Erythroblast (primary cell): ENCODE results near the gene C9orf43.
A peak's percentile ranks its signal among the peaks of the same experiment; 100 is the strongest.
"Not testable (repeated sequence)": the region's sequence is repeated elsewhere in the genome, so short reads cannot be mapped to it uniquely, and the experiment has no call there.

Experiments
- DNase-seq, 2 experiments: peaks; one replicate each; lab custom pipeline; 2025; lab: John Stamatoyannopoulos, UW
- GATA1 ChIP-seq: IDR thresholded peaks from 2 replicates; pipeline ENCODE4 v1.6.1; 2011; ENCODE audit warnings: low read depth, mild to moderate bottlenecking, control low read depth, low read length, moderate library complexity
- POLR2A ChIP-seq: IDR thresholded peaks from 2 replicates; pipeline ENCODE4 v1.6.1; 2011; ENCODE audit warnings: mild to moderate bottlenecking, low read length

The C9orf43 gene

DNA sequence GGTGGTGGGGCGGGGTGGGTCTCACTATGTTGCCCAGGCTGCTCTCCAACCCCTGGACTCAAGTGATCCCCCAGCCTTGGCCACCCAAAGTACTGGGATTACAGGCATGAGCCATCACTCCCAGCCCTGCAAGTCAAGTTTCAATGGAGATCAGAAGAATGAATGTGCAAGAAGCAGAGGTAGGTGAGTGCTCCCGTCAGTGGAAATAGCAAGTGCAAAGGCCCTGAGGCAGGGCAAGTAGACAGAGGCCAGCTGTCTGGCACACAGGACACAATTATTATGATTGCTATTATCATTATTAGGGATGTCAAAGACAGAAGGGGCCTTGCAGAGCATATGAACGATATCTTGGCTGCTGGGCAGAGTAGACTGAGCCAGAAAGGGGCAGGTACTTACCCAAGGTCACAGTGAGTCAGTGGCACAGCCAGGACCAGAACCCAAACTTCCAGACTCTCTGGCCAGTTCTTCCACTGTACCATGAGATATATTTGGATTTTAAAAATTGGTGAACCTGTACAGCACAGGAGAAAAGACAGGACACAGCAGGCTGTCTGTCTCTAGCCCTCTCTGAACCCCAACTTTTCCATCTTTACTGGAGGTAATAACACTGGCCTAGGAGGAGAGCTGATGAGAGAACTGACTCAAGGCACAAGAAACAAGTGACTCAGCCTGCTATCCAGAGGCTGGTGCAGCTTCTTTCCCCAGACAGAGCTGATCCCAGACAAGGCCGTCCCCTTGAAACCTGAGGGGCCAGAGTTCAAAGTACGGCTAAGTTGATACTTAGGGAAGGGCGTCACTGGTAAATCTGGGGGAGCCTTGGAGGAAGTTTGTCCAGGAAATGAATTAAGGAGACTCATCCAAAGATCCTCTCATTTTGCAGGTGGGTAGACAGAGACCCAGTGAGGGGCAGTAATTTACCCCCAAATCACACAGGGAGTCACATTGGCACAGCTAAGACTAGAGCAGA is 35.2 kb upstream of the C9orf43 start:
- DNase-seq = peak in 1 of 2 experiments; percentile 50
- no peak for TF ChIP-seq GATA1
- no peak for TF ChIP-seq POLR2A

DNA sequence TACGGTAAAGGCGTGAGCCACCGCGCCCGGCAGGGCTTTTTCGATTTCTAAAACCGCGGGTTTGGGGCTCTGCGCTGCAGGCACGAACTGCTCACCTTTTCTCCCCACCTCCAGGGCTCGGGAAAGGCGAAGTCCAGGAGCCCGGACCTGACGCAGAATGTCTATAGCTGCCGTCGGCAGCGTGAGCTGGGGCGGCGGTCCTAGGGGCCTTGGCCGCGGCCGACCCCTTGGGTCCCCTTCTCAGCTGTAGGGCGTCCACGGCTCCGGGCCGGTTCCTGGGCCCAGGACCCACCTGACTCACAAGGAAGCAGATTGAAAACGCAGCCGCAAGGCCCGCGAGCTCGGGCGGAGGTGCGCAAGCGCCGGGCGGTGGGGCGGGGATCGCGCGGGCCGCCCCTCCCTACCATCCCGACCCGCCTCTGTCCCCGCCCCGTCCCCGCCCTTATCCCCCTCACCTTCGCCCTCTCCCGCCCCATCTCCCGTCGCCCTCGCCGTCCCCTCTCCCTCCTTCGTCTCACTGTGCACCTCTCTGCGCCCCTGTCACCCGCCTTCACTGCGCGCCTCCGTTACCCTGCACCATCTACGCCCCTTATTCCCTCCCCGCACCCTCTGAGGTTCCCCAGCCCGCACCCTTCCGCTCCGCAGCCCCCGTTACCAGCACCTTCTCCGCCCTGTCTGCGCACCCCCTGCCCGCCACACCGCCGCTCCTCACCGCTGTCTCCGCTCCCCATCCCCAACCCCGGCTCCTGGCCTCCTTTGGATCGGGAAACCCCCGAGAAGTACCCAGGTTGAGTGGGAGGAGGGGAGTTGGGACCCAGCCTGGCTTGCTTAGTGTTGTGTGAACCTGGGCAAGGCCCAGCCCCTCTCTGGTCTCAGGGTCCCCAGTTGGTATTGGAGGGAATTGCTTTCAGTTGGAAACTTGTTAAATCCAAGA is 33.6 kb upstream of the C9orf43 start, which contains the start of gene HDHD3:
TSS of gene HDHD3 (minus strand) at position 353 of the 934 bp plus-strand sequence. CDS start 2,632 bp downstream, outside the sequence.
- peak; percentile 75 to 78 for DNase-seq
- TF ChIP-seq GATA1 (no peak), POLR2A (peak; percentile 64)

DNA sequence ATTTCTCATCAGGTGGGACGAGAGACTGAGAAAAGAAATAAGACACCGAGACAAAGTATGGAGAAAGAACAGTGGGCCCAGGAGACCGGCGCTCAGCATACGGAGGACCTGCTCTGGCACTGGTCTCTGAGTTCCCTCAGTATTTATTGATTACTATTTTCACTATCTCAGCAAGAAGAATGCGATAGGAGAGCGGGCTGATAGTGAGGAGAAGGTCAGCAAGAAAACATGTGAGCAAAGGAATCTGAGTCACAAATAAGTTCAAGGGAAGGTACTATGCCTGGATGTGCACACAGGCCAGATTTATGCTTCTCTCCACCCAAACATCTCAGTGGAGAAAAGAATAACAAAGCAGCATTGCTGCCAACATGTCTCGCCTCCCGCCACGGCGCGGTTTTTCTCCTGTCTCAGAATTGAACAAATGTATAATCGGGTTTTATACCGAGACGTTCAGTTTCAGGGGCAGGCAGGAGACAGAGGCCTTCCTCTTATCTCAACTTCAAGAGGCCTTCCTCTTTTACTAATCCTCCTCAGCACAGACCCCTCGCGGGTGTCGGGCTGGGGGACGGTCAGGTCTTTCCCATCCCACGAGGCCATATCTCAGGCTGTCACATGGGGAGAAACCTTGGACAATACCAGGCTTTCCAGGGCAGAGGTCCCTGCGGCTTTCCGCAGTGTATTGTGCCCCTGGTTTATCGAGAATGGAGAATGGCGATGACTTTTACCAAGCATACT is 31.3 kb upstream of the C9orf43 start:
- peak; percentile 42 to 70 for DNase-seq

DNA sequence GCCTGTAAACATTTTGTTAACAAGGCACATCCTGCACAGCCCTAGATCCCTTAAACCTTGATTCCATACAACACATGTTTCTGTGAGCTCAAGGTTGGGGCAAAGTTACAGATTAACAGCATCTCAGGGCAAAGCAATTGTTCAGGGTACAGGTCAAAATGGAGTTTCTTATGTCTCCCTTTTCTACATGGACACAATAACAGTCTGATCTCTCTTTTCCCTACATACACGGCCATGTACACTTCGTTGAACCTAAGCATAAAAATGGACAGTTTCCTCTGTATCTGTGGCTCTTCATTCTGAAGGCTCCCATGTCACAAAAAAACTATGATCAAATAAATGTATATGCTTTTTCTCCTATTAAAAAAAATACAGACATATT is 30.7 kb upstream of the C9orf43 start:
- DNase-seq = not testable (repeated sequence)

DNA sequence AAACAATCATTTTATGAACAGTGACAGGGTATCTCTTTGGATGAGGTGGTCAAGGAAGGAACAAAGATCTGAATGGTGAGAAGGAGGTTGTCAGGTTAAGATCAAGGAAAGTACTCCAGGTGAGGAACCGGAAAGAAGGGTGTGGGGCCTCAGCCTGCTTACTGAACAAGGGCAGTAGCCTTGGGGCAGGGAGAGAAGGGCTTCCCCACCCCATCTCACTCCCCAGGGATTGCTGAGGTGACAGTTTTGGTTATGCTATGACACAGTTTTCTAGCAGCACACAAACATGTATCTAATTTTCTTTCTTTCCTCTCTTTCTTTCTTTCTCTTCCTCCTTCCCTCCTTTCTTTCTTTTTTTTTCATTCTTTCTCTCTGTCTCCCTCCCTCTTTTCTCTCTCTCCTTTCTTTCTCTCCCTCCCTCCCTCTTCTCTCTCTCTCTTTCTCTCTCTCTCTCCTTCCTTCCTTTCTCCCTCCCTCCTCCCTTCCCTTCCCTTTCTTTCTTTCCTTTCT is 29.6 kb upstream of the C9orf43 start:
- no peak for TF ChIP-seq GATA1
- no peak for TF ChIP-seq POLR2A
- no peak for DNase-seq

DNA sequence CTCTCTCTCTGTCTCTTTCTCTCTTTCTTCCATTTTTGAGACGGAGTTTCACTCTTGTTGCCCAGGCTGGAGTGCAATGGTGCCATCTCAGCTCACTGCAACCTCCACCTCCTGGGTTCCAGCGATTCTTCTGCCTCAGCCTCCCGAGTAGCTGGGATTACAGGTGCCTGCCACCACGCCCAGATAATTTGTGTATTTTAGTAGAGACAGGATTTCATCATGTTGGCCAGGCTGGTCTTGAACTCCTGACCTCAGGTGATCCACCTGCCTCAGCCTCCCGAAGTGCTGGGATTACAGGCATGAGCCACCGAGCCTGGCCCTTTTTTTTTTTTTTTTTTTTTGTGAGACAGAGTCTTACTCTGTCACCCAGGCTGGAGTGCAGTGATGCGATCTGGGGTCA is 29.1 kb upstream of the C9orf43 start:
- not testable (repeated sequence) for DNase-seq

DNA sequence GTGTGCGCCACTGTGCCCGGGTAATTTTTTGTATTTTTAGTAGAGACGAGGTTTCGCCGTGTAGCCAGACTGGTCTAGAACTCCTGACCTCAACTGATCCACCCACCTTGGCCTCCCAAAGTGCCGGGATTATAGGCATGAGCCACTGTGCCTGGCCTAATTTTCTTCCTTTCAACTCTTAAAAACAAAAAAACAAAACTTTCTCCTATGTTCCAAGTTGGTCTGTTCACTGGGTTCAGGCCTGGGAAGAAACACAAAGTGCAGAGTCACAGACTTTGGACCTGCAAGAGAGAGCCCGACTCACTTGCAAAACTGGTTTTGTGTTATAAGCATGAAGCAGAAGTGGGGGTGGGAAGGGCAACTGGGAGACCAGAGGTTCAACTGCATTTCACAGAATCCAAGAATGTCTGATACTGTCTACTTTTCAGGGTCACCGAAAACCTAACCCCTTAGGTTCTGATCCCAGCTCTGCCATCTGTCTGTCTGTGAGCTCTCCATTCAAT is 28.6 kb upstream of the C9orf43 start:
- DNase-seq = no peak
- TF ChIP-seq POLR2A (no peak), GATA1 (no peak)

DNA sequence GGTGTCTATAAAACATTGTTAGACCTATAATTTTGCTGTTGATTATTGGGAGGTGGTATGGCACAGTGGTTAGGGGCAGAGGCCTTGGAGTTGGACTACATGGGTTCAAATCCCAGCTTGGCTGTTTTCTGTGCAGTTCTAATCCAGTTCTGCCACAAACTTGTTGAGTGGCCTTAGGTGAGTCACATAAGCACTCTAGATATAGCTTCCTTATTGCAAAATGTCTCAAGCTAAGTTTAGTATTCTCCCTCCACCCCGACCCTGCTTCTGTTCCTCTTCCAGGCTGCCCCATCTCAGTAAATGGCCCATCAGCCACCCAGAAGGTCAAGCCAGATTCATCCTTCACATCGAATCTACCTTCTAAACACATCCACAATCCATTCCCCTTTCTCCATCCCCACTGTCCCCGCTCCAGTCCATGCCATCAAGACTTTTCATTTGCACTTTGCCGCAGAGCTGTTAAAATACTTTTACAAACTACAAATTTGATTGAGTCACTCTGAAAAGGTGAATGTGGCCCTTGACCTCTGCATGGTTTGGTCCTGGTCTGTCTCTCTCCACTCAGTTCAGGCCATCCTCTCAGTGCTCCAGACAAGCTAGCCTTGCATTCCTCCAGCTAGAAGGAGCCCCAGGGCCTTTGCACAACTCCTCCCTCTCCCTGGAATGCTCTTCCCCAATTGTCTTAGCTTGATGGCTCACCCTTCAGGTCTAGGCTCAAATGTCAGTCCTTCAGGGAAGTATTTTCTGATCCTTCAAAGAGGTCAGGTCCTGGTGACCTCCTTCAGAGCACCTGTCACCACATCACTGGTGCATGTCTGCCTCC is 23.8 kb upstream of the C9orf43 start:
- no peak for DNase-seq
- no peak for TF ChIP-seq GATA1
- TF ChIP-seq POLR2A = no peak

DNA sequence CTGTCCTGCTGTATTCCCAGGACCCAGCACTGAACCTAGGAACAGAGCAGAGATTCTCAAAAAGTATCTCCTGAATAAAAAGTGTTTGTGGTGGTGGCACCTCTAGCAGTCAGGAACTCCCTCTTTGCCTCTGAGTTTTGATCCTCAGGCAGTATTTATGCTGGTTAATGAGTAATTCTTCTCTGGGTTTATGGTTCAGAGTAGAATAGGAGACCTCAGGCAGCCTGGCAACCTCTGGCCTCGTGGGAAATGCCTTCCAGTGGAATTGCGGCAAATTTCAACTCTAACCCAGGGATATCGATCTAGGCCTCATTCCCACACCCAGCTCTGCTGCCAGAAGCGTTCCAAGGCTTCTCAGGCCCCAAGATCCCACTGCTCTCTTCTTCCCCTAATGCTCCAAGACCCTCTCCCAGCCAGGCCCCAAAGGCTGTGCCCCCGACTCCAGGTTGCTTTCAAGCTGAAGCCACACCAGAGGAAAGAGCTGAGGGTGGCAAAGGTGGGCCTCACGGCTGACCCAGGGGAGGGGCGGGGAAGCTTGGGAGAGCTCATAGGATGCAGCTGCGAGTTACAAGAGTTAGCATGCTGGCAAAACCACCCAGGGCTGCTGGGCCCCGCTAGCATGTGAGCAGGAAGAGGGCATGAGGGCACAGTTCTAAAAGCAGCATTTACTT is 22.9 kb upstream of the C9orf43 start:
- TF ChIP-seq POLR2A (no peak), GATA1 (no peak)
- DNase-seq = no peak

DNA sequence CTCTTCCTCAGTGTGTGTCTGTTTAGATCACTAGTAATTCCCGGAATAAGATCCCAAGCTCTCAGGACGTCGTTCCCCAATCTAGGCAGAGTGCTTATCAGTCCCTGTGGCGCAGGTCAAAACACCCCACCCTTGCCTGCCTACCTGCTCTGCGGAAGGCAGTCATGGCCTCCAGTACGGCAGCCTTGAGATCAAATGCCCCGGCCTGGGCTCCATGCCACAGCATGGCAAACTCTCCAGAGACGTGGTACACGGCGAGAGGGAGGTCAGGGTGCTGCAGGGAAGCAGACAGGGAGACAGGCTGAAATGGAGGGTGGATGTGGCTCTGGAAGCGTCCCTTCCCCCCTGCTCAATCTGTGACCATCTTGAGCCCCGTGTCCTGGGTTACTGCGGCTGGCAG is 21.7 kb upstream of the C9orf43 start:
- DNase-seq = no peak
- no peak for TF ChIP-seq POLR2A
- no peak for TF ChIP-seq GATA1

DNA sequence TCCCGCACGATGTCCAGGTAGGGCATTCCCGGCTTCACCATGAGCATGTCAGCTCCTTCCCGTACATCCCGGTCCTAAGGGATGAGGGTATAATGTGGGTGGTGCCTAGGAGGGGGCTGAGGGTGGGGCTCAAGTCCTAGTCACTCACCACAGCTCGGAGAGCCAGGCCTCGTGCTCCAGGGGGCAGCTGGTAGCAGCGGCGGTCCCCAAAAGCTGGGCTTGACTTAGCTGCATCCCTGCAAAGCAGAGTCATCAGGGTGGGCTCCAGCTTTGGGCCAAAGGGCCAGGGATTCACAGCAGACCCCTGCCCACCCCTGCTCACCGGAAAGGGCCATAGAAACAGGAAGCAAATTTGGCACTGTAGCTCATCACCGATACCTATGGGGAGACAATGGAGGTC is 21.1 kb upstream of the C9orf43 start:
- no peak for DNase-seq
- TF ChIP-seq GATA1 (no peak), POLR2A (no peak)
